GM18520 (cell line): ENCODE measurements around the gene MAP2K6.

ENCODE experiments used
- ATAC-seq: cut with Tn5 transposase; IDR thresholded peaks from one replicate; pipeline ENCODE4 v1.9.1; 2021; ENCODE audit not compliant: unreplicated experiment

The MAP2K6 gene

DNA sequence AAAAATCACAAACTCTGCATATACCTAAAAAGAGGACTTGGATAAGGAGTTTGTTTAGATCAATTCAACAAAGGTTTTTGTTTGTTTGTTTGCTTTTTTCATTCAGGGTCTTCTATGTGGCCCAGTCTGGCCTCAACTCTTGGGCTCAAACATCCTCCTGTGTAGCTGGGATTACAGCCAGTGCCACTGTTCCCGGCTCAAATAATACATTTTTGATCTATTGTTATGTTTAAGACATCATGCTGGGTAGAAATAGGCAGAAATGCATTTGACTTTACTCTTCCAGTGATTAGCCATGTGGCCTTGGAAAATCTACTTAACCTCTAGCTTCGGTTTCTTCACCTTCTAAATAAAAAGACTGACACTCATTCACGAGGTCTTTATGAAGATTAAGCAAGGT, 11.5 kb downstream of the MAP2K6 start:
- ATAC-seq, result no peak

DNA sequence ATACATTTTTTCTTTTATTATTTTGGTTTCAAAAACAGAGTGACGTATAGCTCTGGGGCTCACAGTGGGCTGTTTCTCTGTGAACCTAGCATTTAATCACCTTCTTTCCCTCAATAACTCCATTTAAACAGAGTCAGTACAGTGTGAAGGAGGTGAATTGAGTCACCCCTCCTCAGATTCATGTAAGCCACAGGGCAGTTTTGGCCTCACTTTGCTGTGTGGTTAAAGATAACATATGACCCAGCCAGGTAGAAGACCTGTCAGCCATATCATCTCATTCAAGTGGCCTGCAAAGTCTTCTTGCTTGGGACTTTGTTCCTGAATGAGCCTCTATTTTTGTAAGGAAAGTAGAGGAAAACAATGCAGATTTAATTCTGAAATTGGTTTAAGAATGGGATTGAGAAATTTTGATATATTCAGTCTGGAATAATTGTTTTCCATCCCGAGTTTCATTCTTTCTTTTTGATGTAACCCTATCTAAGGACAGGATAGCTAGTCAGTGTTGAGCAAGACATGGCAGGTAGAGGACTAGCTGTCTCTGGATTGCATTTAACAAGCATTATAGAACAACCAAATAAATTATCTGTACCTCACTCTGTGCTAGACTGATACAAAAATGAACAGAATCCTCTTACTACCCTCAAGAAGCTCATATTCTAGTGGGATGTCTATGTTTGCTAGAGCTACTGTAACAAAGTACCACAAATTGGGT, 13.1 kb downstream of the MAP2K6 start:
- ATAC-seq, result no peak

- ATAC-seq, result no peak
These were observed 13.9 kb downstream of the MAP2K6 start for GRCh38 chr17:69428252-69428980.

DNA sequence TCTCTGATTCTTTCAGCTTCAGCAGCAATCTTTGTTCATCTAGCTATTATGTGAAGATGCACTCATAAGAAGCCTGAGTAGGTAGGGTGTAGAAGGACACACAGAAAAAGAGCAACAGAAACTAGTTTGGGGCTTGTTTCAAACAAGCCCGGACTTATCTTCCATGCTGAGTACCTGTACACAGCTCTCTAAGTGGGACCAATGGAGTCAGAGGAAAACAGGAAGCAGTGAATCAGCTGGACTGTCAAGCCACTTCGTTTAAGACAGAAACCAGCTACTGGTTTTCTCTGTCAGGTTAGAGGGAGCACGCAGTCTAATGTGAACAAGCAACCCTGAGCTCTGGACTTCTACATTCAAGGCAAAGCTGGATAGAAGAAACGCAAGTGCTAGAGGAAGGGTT, 16.0 kb downstream of the MAP2K6 start:
- ATAC-seq, result peak; percentile 40

- no peak for ATAC-seq
These were observed 17.3 kb downstream of the MAP2K6 start for GRCh38 chr17:69431835-69432234.

DNA sequence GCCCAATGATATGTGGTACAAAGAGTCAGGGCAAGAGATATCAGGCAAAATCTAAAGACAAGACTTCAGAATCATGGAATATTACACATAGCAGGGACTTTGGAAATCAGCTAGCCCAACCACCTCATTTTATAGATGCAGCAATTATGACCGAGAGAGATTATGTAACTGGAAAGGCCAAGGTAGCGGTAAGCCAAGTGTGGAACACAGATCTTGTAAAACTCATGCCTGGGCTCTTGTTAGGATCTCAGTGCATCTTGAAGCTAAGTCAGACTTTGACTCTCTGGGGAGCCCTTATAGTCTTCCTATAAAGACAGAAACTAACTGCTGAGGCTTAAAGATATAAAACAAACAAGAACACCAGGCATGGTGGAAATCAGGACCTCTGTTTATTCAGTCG, 18.6 kb downstream of the MAP2K6 start:
- no peak for ATAC-seq

- no peak for ATAC-seq
These were observed 19.7 kb downstream of the MAP2K6 start for GRCh38 chr17:69434164-69434579.

DNA sequence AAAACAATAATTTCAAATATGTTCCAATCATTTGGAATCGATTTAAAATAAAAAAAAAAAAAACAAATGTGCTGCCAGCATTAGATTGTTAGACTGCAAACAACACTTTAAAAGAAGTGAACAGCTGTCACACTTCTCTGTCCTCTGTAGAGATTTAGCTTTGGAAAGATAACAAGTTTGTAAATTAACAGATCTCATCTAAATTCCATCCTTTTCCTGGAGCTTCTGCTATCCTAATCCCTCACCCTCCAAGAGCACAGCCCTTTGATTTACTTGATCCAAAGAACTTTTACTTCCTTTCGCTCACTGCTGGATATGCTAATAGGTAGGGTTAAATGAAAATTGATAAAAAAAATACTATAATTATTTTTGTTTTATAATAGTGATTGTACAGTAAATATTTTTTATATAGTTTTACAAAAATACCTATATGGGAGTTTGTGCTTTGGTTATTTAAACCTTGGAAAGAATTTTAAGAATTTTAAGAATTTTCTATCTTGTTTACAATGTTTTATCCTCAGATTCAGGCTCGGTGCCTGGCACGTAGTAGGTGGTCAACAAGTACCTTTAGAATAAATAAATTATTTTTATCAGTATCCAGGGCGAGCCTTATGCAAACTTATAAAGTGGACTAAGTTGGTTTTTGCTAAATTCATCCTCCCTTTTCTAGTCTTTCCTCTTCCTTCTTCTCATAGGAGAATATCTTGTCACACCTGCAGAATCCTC, 21.6 kb downstream of the MAP2K6 start:
- ATAC-seq, result no peak

DNA sequence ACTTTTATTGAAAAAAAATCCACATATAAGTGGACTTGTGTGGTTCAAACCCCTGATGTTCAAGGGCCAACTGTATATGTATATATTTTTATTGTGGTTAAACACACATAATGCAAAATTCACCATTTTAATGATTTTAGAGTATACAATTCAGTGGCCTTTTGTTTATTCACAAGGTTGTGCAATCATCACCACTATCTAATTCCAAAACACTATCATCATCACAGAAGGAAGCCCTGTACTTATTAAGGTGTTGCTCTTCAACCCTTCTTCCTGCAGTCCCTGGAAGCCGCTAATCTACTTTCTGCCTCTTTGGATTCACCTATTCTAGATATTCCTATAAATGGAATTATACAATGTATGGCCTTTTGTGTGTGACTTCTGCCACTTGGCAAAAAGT, 23.0 kb downstream of the MAP2K6 start:
- ATAC-seq, result no peak

GRCh38 chr17:69438776-69439175, 24.3 kb downstream of the MAP2K6 start:
- no peak for ATAC-seq

- no peak for ATAC-seq
These were observed 26.7 kb downstream of the MAP2K6 start for GRCh38 chr17:69441179-69441578.

- ATAC-seq, result no peak
These were observed 28.6 kb downstream of the MAP2K6 start for GRCh38 chr17:69443138-69443537.

DNA sequence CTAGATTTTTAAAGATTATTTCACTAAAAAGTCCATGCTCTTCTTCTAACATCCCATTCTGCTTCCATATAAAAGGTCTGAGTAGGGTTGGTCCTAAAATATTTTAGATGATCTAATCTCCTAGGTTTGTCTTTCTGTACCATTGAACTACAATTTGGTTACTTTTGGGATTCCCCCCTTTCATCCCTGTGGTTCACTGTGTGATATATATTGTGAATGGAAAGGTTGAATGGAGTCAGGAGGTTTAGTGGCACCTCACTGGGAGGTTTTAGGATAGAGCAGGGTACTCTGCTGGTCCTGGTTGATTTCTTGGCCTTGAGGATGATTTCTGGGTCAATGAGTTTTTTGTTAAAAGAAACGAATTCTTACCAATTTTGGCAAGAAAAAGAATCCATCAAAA, 29.5 kb downstream of the MAP2K6 start:
- ATAC-seq, result no peak

GRCh38 chr17:69445132-69445531, 30.6 kb downstream of the MAP2K6 start:
- ATAC-seq, result no peak

DNA sequence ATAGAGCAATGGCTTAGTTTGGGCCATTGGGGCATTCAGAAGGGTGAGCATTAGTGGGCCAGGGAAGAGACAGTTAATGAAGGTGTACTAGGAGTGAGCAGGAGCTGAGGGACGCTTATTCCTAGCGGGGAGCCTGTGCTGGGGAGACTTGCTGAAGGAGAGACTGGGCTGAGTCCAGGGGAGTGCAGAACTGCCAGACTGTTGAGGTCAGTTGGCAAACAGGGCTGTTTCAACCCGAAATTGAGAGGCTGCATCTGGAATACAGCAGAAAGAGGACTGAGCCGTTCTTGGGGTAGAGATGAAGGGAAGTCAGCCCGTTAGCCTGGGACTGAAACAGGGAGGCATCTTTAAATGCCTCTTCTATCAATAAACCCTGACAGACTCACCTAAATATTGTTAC, 33.2 kb downstream of the MAP2K6 start:
- ATAC-seq, result no peak

DNA sequence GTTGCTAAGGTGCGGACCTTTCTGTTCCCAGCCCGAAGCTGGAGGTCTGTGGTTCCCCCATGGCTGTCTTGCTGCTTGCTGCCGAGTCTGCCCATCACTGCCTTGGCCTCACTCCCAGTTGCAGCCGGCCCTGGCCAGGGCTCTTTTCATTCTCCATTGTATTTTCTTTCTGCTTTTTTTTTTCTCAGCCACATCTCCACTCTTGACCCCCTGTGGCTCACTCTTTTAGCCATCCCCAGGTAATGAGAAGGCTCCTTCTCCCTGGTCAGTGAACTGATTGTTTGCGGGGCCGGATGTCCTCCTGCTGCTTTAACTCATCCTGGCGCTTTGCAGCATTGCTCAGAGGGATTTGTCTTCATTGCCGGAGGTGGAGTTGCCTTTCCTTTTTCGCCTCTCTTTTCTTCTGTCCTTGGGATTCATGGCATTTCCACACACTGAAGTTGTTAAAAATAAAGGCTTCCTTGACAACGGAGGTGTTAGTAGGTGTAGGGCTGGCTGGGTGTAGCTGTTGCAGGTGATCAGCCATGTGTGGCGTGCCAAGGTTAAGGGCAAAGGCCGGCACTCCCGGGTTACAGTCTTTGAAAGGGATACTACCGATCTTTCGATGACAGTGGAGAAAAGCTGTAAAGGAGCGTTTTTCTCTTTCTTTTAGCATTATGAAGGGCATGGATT, 34.1 kb downstream of the MAP2K6 start:
- no peak for ATAC-seq

DNA sequence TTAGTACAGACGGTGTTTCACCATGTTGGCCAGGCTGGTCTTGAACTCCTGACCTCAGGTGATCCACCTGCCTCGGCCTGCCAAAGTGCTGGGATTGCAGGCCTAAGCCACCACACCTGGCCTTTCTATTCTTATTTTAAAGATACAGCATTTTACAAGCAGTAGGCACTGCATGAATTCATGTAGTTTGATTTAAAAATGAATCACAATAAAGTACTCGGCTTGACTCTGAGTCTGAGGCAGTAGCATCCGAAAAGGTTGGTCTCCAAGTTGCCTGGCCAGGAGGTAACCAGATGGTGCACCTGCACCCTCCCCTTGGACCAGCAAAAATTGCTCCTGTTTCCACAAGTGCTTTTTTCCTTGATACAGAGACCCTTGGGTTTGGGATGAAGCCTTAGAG, 35.6 kb downstream of the MAP2K6 start:
- ATAC-seq, result no peak

- no peak for ATAC-seq
These were observed 36.4 kb downstream of the MAP2K6 start for GRCh38 chr17:69450918-69451317.

- ATAC-seq, result no peak
These were observed 37.2 kb downstream of the MAP2K6 start for GRCh38 chr17:69451416-69452394.

DNA sequence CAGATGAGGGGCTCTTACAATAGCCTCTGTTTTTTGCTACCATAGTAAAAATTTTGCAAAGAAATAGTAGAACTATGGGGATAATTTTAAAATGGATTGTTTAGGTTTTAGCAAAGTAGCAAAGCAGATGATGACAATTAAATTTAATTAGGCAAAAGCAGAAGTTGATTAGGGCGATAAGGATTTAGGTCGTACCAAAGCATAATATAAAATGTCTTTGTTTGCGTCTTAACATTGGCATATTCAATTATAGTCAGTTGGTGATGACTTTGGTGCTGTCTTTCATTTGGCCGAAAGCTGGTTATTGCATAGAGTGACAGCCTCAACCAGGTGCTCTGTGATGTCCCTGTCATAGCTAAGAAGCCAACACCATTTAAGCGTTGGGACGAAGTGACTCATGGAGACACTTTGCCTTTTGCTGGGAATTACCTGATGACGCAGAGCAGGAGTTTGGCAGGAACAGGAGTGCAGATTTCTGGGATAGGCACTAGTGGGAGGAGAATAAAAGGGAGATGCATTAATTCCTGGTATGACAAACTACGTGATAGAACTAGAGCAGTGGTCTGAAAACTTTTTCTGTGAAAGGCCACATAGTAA, 38.3 kb downstream of the MAP2K6 start:
- ATAC-seq, result no peak
